ENCODE measurements around the gene KIAA1217.

DNA sequence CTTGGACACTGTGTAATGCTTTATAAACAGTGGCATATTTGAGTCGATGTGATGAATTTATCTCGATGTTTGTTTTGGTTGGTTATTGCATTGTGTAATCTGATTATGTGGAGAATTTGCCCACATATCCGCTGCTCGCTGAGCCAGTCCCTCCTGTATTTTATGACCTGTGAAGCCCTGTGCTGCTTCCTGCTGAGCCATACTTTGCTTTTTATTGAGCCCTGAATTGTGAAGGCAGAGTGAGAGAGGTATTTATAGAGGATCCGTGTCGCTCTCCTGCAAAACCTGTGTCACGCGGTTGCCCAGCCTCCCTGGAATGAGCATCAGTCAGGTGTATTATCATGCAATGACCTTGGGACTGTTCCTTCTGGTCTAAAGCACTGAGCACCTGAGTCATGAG is 261.1 kb downstream of the KIAA1217 start:
- no peak for TF ChIP-seq TAF1 (IDR thresholded peaks at IDR 0.05; ENCODE audit: borderline replicate concordance, insufficient read depth, low read length)
- TF ChIP-seq FOXP2 (optimal IDR thresholded peaks at IDR 0.05; ENCODE audit: borderline replicate concordance, extremely low read depth, extremely low read length, insufficient read depth): no peak

All from PFSK-1 (cell line).